Esophagus mucosa (tissue), 1 donor: ENCODE data around the gene TRIOBP. TPM values are rescaled to one million over a fixed set of nuclear protein-coding genes. Genes with fewer than 3 reads are reported as not detected.

Source experiments
- total RNA-seq: library from RNA; stranded (reverse); gene quantifications from one replicate; pipeline ENCODE4 v1.2.4, GENCODE V29; 2023
- donor health status: DM: yes; HTN: yes; CAD: no.

TRIOBP gene
- total RNA-seq, 1 donor from 2014 or later, result 68.3 TPM

Other genes with a start within 250 kb of the TRIOBP start
- gene MFNG, start 210.7 kb upstream of the TRIOBP start, total RNA-seq, result 4.3 TPM
- 10.5 TPM for gene CARD10, start 177.6 kb upstream of the TRIOBP start, total RNA-seq
- 117 TPM for gene CDC42EP1, start 136.6 kb upstream of the TRIOBP start, total RNA-seq
- not detected for gene LGALS2, start 117.0 kb upstream of the TRIOBP start, total RNA-seq
- 28.4 TPM for gene GGA1, start 88.2 kb upstream of the TRIOBP start, total RNA-seq
- gene SH3BP1, start 57.4 kb upstream of the TRIOBP start, total RNA-seq, result 40.2 TPM
- gene PDXP, start 38.3 kb upstream of the TRIOBP start, total RNA-seq, result 2.5 TPM
- gene LGALS1, start 21.4 kb upstream of the TRIOBP start, total RNA-seq, result 55.5 TPM
- gene NOL12, start 10.7 kb upstream of the TRIOBP start, total RNA-seq, result 32.8 TPM
- 21.7 TPM for gene GCAT, start 110.9 kb downstream of the TRIOBP start, total RNA-seq
- 0.32 TPM for gene GALR3, start 126.3 kb downstream of the TRIOBP start, total RNA-seq
- 14.2 TPM for gene ANKRD54, start 147.3 kb downstream of the TRIOBP start, total RNA-seq
- 358 TPM for gene EIF3L, start 152.4 kb downstream of the TRIOBP start, total RNA-seq
- gene MICALL1, start 209.2 kb downstream of the TRIOBP start, total RNA-seq, result 105 TPM